SK-N-SH treated with all-trans-retinoic acid at 6 μM for 48 hours (cell line): ENCODE results near the gene STIM2.

Source experiments
- ARNTL ChIP-seq: fragments of 450-650 bp; formaldehyde crosslinking; IDR thresholded peaks from 2 replicates; pipeline ENCODE4 v1.5.0; 2020; ENCODE audit warnings: low read depth, mild to moderate bottlenecking, moderate library complexity, borderline replicate concordance
- CREB5 ChIP-seq: fragments of 250-450 bp; sonication (Bioruptor Pico); IDR thresholded peaks from 2 replicates; pipeline ENCODE4 v1.5.1; 2020; ENCODE audit warnings: low read depth, mild to moderate bottlenecking, moderate library complexity
- ISL1 ChIP-seq: fragments of 250-450 bp; sonication (Bioruptor Pico); IDR thresholded peaks from 2 replicates; pipeline ENCODE4 v2.1.2; 2022; ENCODE audit warnings: mild to moderate bottlenecking, moderate library complexity
- OSR1 ChIP-seq: fragments of 250-450 bp; sonication (Bioruptor Pico); IDR thresholded peaks from 2 replicates; pipeline ENCODE4 v1.8.0; 2022; ENCODE audit warnings: moderate library complexity, mild to moderate bottlenecking, inconsistent platforms
- PATZ1 ChIP-seq: fragments of 250-450 bp; sonication (Bioruptor Pico); IDR thresholded peaks from 2 replicates; pipeline ENCODE4 v1.8.0; 2020; ENCODE audit warnings: mild to moderate bottlenecking, moderate library complexity, borderline replicate concordance
- PPARA ChIP-seq: fragments of 250-450 bp; sonication (Bioruptor Pico); IDR thresholded peaks from 2 replicates; pipeline ENCODE4 v1.5.0; 2020; ENCODE audit warnings: mild to moderate bottlenecking, borderline replicate concordance
- RARB ChIP-seq: fragments of 250-450 bp; sonication (Bioruptor Pico); IDR thresholded peaks from 2 replicates; pipeline ENCODE4 v1.8.0; 2021; ENCODE audit warnings: mild to moderate bottlenecking, moderate library complexity
- SNAI2 ChIP-seq: fragments of 250-450 bp; sonication (Bioruptor Pico); IDR thresholded peaks from 2 replicates; pipeline ENCODE4 v1.5.0; 2020; ENCODE audit warnings: mild to moderate bottlenecking, moderate library complexity
- TOX ChIP-seq: fragments of 250-450 bp; sonication (Bioruptor Pico); IDR thresholded peaks from 2 replicates; pipeline ENCODE4 v1.8.0; 2021; ENCODE audit warnings: mild to moderate bottlenecking, moderate library complexity, borderline replicate concordance
- TSHZ2 ChIP-seq: fragments of 250-450 bp; sonication (Bioruptor Pico); IDR thresholded peaks from 2 replicates; pipeline ENCODE4 v1.5.0; 2020; ENCODE audit warnings: mild to moderate bottlenecking, moderate library complexity
- ZC3H10 ChIP-seq: fragments of 250-450 bp; sonication (Bioruptor Pico); IDR thresholded peaks from 2 replicates; pipeline ENCODE4 v1.5.1; 2021; ENCODE audit warnings: mild to moderate bottlenecking, moderate library complexity
- ZFP3 ChIP-seq: fragments of 250-450 bp; sonication (Bioruptor Pico); IDR thresholded peaks from 2 replicates; pipeline ENCODE4 v1.5.0; 2020; ENCODE audit warnings: mild to moderate bottlenecking, moderate library complexity
- ZFP30 ChIP-seq: fragments of 450-650 bp; formaldehyde crosslinking; IDR thresholded peaks from 2 replicates; pipeline ENCODE4 v1.5.0; 2022; ENCODE audit warnings: mild to moderate bottlenecking, moderate library complexity
- ZNF8 ChIP-seq: fragments of 450-650 bp; formaldehyde crosslinking; IDR thresholded peaks from 2 replicates; pipeline ENCODE4 v1.5.0; 2020; ENCODE audit warnings: mild to moderate bottlenecking, moderate library complexity

GRCh38 chr4:27040356-27040755 lies 179.7 kb downstream of the STIM2 start:
- TF ChIP-seq ZFP3 (CRISPR knock-in tag): no peak
- TF ChIP-seq CREB5 (CRISPR knock-in tag): no peak
- no peak for TF ChIP-seq ZFP30
- TF ChIP-seq PPARA (CRISPR knock-in tag): no peak
- TF ChIP-seq ZC3H10 (CRISPR knock-in tag): no peak
- TF ChIP-seq PATZ1: no peak
- TF ChIP-seq TOX: no peak
- no peak for TF ChIP-seq TSHZ2
- TF ChIP-seq SNAI2: no peak
- no peak for TF ChIP-seq OSR1 (CRISPR knock-in tag)
- TF ChIP-seq ARNTL: no peak
- TF ChIP-seq ISL1 (CRISPR knock-in tag): no peak
- no peak for TF ChIP-seq ZNF8 (CRISPR knock-in tag)
- no peak for TF ChIP-seq RARB (CRISPR knock-in tag)
